ENCODE data around the gene MAP7D3. TPM values are rescaled to one million over a fixed set of nuclear protein-coding genes. Genes with fewer than 3 reads are reported as not detected.

Gene MAP7D3
- polyA plus RNA-seq, 3 donors from 2014 or later, result 0.12 to 4.2 (median 2.7) TPM

DNA sequence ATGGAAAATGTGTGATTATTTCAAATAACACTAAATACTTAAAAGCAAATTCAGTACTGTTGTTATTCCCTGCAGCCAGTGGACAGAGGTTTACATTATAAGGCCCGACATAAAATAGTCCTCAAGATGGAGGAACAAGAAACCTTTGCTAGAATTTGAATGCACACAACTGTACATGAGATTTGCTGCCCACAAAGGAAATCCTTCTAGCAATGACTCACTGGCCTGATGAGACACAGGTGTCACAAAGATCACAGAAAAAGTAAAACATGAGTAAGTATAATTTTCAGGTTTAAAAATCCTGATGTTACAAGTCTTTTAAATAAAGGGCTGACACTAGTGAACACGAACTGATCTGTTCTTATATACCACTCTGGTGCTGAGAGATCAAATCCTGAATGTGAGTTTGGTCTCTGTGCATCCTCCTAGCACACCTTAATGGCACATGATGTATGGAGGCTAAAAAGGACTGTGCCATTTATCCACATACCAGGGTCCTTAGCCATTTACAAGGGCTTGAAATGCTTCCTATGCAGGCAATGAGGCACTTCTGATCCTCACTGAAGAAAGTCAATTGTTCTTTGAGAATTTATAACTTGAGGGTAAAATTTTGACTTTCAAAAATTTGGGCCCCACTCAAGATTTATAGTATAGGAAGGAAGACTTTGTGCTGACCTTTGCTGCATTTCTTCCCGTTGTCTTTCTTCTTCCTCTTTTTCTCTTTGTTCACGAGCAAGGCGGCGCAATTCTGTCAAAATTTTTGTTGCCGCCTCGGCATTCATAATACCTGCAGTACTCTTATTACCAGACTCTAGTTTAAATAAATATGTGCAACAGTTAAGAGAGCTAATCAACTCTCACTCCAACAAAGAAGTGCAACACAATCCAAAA lies 23.0 kb downstream of the MAP7D3 start:
- no peak for DNase-seq
- H3K36me3 Mint-ChIP-seq, result peaks cover 4 to 16% (median 4%) of the 10 kb centered on the region in 3 donors
- peaks cover 0 to 2% (median 0%) of the 10 kb centered on the region in 3 donors for H3K27me3 Mint-ChIP-seq (ENCODE audit: low read depth in 3 of 3)
- H3K9me3 Mint-ChIP-seq, result no peaks in the 10 kb centered on the region
- H3K27ac Mint-ChIP-seq, result peak overlapping the region in 5 of 6 donors; percentile 66 to 84 (median 76)
- peaks cover 18 to 22% of the 10 kb centered on the region in 2 donors for H3K4me1 Mint-ChIP-seq
- peak overlapping the region in 4 of 5 donors; percentile 5 to 76 (median 50) for H3K4me3 Mint-ChIP-seq

- Mint-ChIP-seq H3K4me3 (peak overlapping the region in 1 of 5 donors; percentile 13), H3K9me3 (no peaks in the 10 kb centered on the region), H3K4me1 (peaks cover 18 to 22% of the 10 kb centered on the region in 2 donors), H3K36me3 (peaks cover 4 to 17% (median 4%) of the 10 kb centered on the region in 3 donors), H3K27me3 (ENCODE audit: low read depth in 3 of 3) (peaks cover 0 to 2% (median 0%) of the 10 kb centered on the region in 3 donors), H3K27ac (peak overlapping the region in 3 of 6 donors; percentile 5 to 52 (median 13))
- no peak for DNase-seq
Measured at GRCh38 chrX:136227074-136227473, 24.1 kb downstream of the MAP7D3 start.

DNA sequence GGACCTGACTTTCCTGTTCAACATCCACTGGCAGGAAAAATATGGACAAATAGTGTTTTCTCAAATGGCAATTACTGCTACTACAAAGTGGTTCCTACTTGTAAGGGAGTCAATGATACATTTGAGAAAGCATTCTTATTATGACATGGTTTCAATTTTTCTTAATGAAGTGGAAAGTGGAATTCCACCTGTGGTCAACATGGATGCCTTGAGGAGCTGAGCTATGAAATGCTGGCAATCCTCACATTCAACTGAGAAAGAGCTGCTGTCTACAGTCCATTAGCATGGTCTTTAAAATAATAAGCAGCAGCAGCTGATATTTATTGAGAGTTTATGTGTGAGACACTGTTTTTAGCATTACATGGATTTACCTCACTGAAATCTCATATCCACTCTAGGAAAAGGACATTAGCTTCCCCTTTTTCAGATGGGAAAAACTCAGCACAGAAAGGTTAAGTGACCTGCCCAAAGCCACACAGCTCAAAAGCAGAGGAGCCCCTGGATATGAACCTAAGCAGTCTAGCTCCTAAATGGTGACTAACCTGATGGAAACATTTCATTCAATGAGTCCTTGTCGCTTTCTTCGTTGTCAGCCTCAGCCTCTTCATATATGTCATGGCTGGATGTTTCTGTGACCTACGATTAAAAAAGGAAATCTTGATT lies 29.2 kb downstream of the MAP7D3 start:
- Mint-ChIP-seq H3K27ac (no peak overlapping the region), H3K4me3 (no peak overlapping the region), H3K36me3 (peaks cover 12 to 16% (median 15%) of the 10 kb centered on the region in 3 donors), H3K27me3 (ENCODE audit: low read depth in 3 of 3) (no peaks in the 10 kb centered on the region), H3K4me1 (peaks cover under 1 to 1% of the 10 kb centered on the region in 2 donors), H3K9me3 (no peaks in the 10 kb centered on the region)
- DNase-seq, result no peak

GRCh38 chrX:136220951-136221350 lies 30.2 kb downstream of the MAP7D3 start:
- Mint-ChIP-seq H3K4me3 (no peak overlapping the region), H3K27me3 (ENCODE audit: low read depth in 3 of 3) (peaks cover 0 to 1% (median 0%) of the 10 kb centered on the region in 3 donors), H3K36me3 (peaks cover 12 to 16% (median 15%) of the 10 kb centered on the region in 3 donors), H3K4me1 (no peaks in the 10 kb centered on the region), H3K27ac (no peak overlapping the region), H3K9me3 (no peaks in the 10 kb centered on the region)
- DNase-seq, result no peak

GRCh38 chrX:136220540-136220939 lies 30.7 kb downstream of the MAP7D3 start:
- Mint-ChIP-seq H3K27ac (no peak overlapping the region), H3K36me3 (peaks cover 12 to 19% (median 15%) of the 10 kb centered on the region in 3 donors), H3K4me3 (no peak overlapping the region), H3K27me3 (ENCODE audit: low read depth in 3 of 3) (peaks cover 0 to 1% (median 0%) of the 10 kb centered on the region in 3 donors), H3K4me1 (no peaks in the 10 kb centered on the region), H3K9me3 (no peaks in the 10 kb centered on the region)
- no peak for DNase-seq

DNA sequence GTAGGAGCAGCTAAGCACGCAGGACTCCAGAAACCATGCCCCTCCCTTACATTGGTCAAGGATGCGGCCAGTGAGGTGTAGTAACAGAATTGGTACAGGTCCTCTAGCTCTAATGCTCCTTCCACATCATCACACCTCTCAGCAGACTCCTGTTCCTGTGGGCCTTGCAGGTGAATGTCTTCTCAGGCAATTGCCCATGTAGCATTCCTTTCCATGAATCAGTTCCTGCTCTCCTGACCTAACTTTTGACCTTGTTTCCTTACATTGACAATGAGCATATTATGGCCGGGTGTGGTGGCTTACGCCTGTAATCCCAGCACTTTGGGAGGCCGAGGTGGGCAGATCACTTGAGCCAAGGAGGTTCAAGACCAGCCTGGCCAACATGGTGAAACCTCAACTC lies 31.3 kb downstream of the MAP7D3 start:
- H3K4me1 Mint-ChIP-seq, result no peaks in the 10 kb centered on the region
- no peaks in the 10 kb centered on the region for H3K9me3 Mint-ChIP-seq
- no peak for DNase-seq
- H3K27ac Mint-ChIP-seq, result no peak overlapping the region
- H3K36me3 Mint-ChIP-seq, result peaks cover 12 to 20% (median 15%) of the 10 kb centered on the region in 3 donors
- no peak overlapping the region for H3K4me3 Mint-ChIP-seq
- H3K27me3 Mint-ChIP-seq (ENCODE audit: low read depth in 3 of 3), result peaks cover 0 to 1% (median 0%) of the 10 kb centered on the region in 3 donors

GRCh38 chrX:136215559-136215958 lies 35.6 kb downstream of the MAP7D3 start:
- Mint-ChIP-seq H3K4me3 (no peak overlapping the region), H3K36me3 (peaks cover 4 to 11% (median 7%) of the 10 kb centered on the region in 3 donors), H3K9me3 (no peaks in the 10 kb centered on the region), H3K27me3 (ENCODE audit: low read depth in 3 of 3) (peaks cover 0 to 9% (median 3%) of the 10 kb centered on the region in 3 donors), H3K27ac (no peak overlapping the region), H3K4me1 (no peaks in the 10 kb centered on the region)
- DNase-seq, result no peak

GRCh38 chrX:136214551-136214950 lies 36.6 kb downstream of the MAP7D3 start:
- no peak overlapping the region for H3K4me3 Mint-ChIP-seq
- H3K4me1 Mint-ChIP-seq, result no peaks in the 10 kb centered on the region
- no peak overlapping the region for H3K27ac Mint-ChIP-seq
- no peaks in the 10 kb centered on the region for H3K9me3 Mint-ChIP-seq
- peaks cover 0 to 9% (median 3%) of the 10 kb centered on the region in 3 donors for H3K27me3 Mint-ChIP-seq (ENCODE audit: low read depth in 3 of 3)
- peaks cover 7 to 10% (median 7%) of the 10 kb centered on the region in 3 donors for H3K36me3 Mint-ChIP-seq
- DNase-seq, result no peak

DNA sequence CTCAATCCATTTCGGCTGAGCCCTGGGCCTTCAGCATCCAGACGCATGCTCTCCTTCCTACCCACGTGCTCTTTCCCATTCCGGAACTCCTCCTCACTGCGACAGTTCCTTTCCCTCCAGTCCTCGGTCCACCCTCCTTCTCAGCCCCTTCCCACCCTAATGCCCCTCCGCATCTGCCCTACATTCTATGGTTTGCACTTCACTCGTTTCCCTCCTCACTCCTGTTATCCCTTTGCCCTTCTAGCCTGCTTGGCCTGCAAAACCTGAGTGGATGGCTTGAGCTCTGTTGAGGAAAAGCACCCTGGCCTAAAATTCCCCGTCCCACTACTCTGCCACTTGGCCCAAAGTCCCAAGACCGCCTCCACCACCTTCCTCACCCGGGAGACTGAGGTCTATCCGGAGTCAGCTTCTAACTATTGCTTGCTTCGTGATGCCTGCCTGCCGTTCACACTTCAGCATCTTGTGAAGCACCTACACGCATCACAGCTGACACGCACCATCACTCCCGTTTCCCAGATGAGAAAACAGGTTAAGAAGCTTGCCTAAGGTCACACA lies 38.6 kb downstream of the MAP7D3 start:
- Mint-ChIP-seq H3K4me3 (no peak overlapping the region), H3K4me1 (no peaks in the 10 kb centered on the region), H3K36me3 (peaks cover 0 to 7% (median 4%) of the 10 kb centered on the region in 3 donors), H3K27me3 (ENCODE audit: low read depth in 3 of 3) (peaks cover 0 to 11% (median 4%) of the 10 kb centered on the region in 3 donors), H3K9me3 (no peaks in the 10 kb centered on the region), H3K27ac (peak overlapping the region in 1 of 6 donors; percentile 36)
- DNase-seq, result no peak

DNA sequence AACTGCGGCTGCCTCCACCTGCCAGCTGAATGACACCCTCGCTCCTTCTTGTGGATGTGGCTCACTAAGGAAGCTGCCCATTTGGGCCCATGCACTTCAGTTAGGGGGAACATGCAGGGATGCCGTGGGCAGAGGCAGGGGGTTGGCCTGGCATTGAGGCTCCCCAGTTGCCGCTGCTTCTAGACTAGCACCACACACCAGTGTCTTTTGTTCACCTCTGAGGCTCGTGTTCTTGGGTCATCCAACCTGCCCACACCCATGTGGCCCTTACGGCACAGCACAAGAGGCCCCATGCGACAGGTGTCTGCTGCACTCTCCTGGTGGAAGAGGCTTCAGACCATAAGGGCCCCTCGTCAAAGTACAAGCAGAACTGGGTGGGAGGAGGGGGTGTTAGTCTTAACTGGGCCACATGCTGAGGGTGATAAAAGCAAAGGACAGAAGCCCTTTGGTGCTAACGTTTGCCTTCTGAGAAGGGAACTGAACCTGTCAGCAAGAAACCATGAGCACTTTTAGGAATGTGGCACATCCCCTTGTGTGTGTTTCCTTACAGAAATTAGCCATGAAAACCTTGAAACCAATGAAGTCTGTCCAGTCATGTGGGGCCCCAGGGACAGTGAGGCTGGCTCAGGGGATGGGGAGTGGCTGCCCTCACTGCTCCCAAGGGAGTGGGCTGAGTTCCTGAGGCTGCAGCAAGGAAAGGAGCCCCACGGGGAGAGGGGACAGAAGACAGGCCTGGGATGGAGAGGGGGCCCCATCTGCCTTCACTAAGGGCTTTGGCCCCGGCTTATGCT lies 39.2 kb downstream of the MAP7D3 start:
- H3K9me3 Mint-ChIP-seq, result no peaks in the 10 kb centered on the region
- H3K36me3 Mint-ChIP-seq, result peaks cover 0 to 7% (median 4%) of the 10 kb centered on the region in 3 donors
- no peaks in the 10 kb centered on the region for H3K4me1 Mint-ChIP-seq
- H3K27me3 Mint-ChIP-seq (ENCODE audit: low read depth in 3 of 3), result peaks cover 0 to 11% (median 4%) of the 10 kb centered on the region in 3 donors
- H3K27ac Mint-ChIP-seq, result no peak overlapping the region
- H3K4me3 Mint-ChIP-seq, result no peak overlapping the region
- DNase-seq, result no peak

GRCh38 chrX:136210806-136211205 lies 40.4 kb downstream of the MAP7D3 start:
- H3K9me3 Mint-ChIP-seq, result no peaks in the 10 kb centered on the region
- no peak overlapping the region for H3K4me3 Mint-ChIP-seq
- H3K36me3 Mint-ChIP-seq, result peaks cover 0 to 7% (median 4%) of the 10 kb centered on the region in 3 donors
- no peak overlapping the region for H3K27ac Mint-ChIP-seq
- H3K27me3 Mint-ChIP-seq (ENCODE audit: low read depth in 3 of 3), result peaks cover 0 to 11% (median 3%) of the 10 kb centered on the region in 3 donors
- no peak for DNase-seq
- H3K4me1 Mint-ChIP-seq, result peaks cover 0 to 3% of the 10 kb centered on the region in 2 donors

DNA sequence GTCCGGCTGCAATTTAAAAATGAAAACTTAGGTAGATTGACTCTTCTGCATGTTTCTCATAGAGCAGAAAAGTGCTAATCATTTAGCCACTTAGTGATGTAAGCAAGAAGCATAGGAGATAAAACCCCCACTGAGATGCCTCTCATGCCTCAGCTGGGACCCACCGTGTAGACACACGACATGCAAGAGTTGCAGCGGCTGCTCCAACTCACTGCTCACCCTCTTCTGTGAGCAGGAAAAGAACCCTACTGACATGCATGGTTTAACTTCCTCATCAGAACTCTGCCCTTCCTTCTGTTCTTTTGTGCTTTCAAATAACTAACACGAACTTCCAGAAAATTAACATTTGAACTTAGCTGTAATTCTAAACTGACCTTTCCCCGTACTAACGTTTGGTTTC lies 41.0 kb downstream of the MAP7D3 start:
- Mint-ChIP-seq H3K4me3 (no peak overlapping the region), H3K9me3 (no peaks in the 10 kb centered on the region), H3K27me3 (ENCODE audit: low read depth in 3 of 3) (peaks cover 0 to 11% (median 3%) of the 10 kb centered on the region in 3 donors), H3K27ac (no peak overlapping the region), H3K4me1 (peaks cover 0 to 9% of the 10 kb centered on the region in 2 donors), H3K36me3 (peaks cover 0 to 4% (median 2%) of the 10 kb centered on the region in 3 donors)
- no peak for DNase-seq

- DNase-seq, result no peak
- H3K4me3 Mint-ChIP-seq, result no peak overlapping the region
- peaks cover 0 to 4% (median 0%) of the 10 kb centered on the region in 3 donors for H3K36me3 Mint-ChIP-seq
- H3K9me3 Mint-ChIP-seq, result no peaks in the 10 kb centered on the region
- H3K4me1 Mint-ChIP-seq, result peaks cover 4 to 14% of the 10 kb centered on the region in 2 donors
- H3K27ac Mint-ChIP-seq, result no peak overlapping the region
- H3K27me3 Mint-ChIP-seq (ENCODE audit: low read depth in 3 of 3), result peaks cover 0 to 10% (median 2%) of the 10 kb centered on the region in 3 donors
Measured at GRCh38 chrX:136209751-136210150, 41.4 kb downstream of the MAP7D3 start.
